Measurements from ENCODE around the gene COL7A1.
A peak's percentile ranks its signal among the peaks of the same experiment; 100 is the strongest.

Gene COL7A1

GRCh38 chr3:48591886-48592518 lies 3.1 kb downstream of the COL7A1 start:
- no peak for DNase-seq

DNA sequence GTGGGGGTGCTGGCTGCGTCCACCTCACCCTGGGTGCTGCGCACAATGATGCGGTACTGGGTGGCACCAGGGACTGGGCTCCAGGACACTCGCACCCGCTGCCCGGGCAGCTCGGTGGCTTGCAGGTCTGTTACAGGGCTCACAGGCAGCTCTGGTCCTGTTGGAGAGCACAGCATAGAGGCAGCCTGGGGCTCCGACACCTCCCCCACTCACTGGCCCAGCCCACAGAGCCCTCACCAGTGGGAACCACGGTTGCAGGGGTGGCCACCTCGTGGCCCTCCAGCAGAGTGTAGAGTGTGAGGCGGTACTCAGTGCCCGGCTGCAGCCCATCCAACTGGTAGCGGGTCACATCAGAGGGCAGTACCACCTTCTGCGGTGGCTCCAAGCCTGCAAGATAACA lies 3.7 kb downstream of the COL7A1 start:
- no peak for DNase-seq

DNA sequence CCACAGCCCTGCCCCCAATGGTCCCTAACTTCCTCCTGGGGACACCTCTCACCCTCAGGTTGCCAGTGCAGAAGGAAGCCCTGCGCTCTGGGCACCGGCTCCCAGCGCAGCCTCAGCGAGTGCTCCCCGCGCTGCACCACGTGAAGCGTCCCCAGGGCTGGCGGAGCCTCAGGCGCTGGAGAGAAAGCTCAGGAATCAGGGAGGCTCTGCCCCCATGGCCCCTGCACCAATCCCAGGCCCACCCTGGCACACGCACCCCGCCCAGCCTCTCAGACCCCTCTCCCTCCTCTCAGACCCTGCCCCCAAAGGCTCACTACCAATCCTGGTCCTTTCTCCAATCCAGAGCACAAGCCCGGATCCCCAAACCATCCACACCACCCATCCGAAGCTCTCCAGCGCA lies 6.9 kb downstream of the COL7A1 start:
- no peak for DNase-seq

DNA sequence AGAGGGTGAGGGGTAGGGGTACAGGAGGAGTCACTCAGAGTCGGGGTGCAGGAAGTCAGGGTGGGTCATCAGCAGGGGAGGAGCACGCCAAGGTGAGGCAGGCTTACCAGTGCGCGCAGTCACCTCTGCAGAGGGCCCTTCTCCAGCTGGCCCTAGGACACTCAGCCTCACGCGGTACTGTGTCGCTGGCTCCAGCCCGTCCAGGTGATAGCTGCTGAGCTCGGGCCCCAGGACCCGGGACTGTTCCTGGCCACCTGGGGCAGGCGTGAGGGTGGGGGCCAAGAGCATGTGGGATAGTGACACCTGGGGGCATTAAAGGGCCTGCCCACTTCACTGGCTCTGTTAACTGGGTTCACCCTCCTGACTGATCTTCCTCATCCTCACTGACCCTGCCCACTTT lies 7.4 kb downstream of the COL7A1 start:
- DNase-seq = no peak

DNA sequence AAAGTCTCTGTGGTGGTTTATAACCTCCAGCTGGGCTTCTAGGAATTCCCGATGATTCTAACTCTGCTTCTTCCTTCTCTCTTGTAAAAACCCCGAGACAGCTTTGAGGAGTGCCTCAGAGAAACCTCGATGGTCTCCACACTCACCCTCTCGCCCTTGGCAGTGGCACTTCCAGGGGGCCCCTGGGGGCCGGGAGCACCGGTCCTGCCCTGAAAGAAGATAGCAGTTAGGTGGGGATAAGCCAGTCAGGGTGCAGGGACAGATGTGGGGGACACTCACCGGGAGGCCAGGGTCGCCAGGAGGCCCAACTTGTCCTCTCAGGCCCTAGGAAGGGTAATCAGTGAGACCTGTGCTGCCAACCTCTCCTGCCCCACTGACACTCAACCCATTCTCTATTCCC lies 9.7 kb downstream of the COL7A1 start:
- no peak for DNase-seq

DNA sequence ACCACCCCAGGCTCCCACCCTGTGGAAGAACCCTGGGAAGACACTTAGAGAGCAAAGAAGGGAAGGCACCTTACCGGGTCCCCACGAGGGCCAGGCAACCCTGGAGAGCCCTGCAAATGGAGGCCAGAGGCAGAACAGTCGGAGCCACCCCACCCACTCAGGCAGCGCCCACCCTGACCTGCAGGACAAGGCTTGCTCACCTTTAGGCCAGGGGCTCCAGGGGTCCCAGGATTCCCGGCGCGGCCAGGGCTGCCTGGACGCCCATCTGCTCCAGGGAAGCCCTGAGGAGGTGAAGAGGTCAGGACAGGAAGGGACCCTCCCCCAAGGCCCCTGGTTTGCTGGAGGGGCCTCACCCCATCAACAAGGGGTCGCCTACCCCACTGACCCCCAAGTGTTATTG lies 10.3 kb downstream of the COL7A1 start:
- no peak for DNase-seq

- DNase-seq = no peak
These were observed 13.3 kb downstream of the COL7A1 start for GRCh38 chr3:48581621-48582481.

- no peak for DNase-seq
These were observed 18.5 kb downstream of the COL7A1 start for GRCh38 chr3:48576647-48577046.

GRCh38 chr3:48575366-48575765 lies 19.8 kb downstream of the COL7A1 start:
- no peak for DNase-seq

DNA sequence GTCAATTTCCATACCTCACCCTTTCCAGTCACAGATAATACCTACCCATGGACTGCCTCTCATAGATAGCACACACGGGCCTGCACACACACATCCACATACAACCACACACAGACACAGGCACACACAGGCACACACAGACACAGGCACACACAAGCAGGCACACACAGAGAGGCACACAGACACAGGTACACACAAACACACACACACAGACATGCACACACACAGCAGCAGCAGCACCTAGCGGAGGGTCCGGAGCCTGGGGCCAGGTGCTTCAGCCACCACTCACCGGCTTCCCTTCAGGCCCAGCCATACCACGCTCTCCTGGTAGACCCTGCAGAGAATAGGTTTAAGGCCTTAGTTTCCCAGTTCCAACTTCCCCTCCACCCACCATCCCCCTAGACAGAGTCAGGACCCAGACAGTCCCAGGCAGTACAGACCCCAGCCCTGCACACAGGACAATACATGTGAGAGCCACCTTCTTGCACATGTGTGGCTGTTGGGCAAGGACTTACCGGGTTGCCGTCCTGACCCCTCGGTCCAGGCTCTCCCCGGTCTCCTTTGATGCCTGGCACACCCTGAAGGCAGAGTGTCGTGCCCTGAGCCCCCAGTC lies 21.1 kb downstream of the COL7A1 start:
- no peak for DNase-seq

DNA sequence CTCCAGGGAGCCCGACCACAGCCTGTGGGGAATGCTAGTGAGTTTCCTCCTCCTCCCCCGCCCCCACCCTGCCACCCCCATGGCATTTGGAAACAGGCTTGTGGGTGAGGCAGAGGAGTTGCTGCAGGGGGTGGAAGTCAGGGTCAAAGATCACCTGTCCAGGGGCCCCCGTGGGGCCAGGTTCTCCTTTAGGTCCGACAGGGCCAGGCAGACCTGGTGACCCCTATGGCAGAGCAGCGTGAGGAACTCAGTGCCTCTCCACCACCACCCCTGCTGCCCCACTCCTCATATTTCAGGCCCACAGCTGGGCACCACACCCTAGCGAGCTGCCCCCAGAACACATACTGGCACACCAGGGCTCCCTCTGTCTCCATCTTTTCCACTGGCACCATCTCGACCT lies 22.6 kb downstream of the COL7A1 start:
- DNase-seq = no peak

DNA sequence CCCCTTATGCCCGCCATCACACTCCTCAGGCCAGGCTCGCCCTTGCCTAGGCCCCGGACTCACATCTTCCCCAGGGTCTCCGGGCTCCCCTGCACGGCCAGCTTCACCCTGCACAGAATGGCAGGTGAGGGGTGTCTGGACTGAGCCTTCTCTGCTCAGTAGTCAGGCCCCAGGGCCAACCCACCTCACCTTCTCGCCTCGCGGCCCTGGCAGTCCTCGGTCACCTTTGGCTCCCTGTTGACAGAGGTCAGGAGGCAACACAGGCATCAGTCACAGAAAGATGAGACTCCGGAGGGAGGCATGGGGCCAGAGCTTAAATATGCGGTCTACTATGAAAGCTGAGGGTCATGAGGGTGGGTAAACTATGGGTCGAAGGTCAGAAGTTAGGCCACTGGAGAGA lies 23.2 kb downstream of the COL7A1 start:
- no peak for DNase-seq

GRCh38 chr3:48569808-48570450 lies 25.2 kb downstream of the COL7A1 start:
- DNase-seq = no peak

DNA sequence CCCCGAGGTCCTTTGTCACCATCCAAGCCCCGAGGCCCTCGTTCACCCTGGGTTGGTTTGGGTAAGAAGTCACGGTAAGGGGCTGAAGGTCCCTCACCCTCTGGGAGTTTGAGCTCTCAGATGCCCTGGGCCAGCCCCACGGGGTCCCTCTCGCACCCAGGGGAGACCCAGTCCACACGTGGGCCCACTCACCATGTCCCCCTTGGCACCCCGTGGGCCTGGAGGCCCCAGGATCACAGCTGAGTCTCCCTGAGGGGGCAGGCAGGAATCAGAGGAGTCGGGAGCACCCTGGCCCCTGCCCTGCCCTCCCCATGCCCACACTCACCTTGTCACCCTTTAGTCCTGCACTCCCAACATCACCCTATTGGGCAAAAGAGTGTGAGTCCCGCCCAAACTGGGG lies 25.7 kb downstream of the COL7A1 start:
- no peak for DNase-seq

DNA sequence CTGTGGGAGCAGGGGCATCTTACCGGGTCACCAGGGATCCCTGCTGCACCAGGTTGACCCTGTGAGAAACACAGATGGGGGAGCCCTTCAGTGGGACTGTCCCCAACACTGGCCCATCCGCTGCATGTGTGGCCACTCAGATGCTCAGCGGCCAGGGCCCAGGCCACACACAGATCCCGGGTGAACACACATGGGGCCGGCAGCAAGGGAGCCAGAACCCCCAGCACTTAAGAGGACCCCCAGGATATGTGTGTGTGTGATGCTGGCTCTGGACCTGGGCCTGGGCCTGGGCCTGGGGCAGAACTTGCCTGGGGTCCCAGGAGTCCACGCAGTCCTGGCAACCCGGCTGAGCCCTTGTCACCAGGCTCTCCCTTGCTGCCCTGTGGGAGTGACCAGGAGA lies 26.7 kb downstream of the COL7A1 start:
- no peak for DNase-seq

GRCh38 chr3:48567500-48567899 lies 27.6 kb downstream of the COL7A1 start:
- no peak for DNase-seq

GRCh38 chr3:48567090-48567489 lies 28.0 kb downstream of the COL7A1 start:
- DNase-seq = no peak

DNA sequence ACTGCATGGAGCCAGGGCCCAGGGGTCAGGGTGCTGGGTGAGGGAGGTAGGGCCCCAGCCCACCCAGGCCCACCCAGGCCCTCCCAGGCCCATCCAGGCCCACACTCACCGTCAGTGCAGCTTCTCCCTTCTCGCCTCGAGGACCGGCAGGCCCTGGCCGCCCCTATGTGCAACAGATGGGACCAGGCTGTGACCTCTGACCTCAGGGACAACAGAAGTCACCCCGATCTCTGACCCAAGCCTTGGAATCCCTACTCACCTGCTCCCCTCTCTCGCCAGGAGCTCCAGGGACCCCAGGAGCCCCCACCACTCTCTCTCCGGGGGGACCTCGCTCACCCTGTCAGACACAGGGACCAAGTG lies 28.7 kb downstream of the COL7A1 start:
- no peak for DNase-seq

GRCh38 chr3:48565591-48566400 lies 29.3 kb downstream of the COL7A1 start:
- no peak for DNase-seq

DNA sequence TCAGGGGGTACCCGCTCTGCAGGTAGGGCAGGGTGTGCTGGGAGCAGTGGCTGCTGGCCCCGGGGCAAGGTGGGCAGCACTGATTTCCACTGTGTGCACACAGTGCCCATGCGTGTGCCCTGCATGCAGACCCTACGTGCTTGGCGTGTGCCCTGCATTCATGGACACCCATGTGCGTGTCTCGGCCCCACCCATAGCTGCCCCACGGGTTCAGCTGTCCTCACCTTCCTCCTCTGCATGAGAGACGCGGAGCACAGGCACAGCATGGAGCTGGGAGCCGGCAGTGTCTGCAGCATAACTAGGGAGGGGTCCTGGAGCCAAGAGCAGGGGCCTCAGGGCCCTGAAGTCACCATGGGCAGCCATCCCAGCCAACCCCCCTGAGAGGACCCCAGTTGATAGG lies 29.9 kb downstream of the COL7A1 start:
- no peak for DNase-seq

DNA sequence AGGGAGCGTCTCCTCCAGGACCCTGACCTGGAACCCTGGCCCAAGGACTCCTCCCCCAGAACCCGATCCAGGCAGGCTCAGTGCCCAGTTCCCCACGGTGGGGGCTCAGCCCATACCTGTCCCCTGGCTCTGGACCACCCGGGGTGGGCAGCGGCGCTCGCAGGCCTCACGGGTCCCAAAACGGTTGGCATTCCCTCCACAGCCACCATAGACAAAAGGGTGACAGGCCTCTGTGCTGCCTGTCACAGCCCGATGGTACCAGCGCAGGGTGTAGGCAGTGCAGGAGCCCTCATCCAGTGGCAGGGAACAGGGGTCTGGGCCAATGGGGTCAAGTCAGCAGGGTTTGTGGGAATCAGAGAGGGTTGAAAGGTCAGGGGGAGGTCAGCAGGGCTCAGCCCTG lies 30.5 kb downstream of the COL7A1 start:
- no peak for DNase-seq

DNA sequence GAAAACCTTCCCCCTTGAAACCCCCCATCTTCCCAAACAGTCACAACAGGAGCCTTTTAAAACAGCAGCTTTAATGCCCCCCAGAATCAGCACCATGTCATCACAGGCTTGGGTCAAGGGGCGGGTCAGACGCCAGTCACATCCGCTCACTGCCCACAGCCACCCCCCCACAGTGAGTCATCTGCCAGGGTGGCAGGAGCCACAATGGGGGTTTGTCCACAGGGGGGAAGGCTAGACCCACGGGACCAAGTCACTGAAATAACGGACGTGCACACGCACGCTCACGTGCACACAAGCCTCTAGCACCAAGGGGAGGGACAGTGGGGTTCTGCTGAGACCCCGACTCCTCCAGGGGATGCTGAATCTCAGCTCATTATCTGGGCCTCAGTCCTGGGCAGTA lies 31.1 kb downstream of the COL7A1 start:
- peak in 1 of 3 experiments; percentile 0 for DNase-seq

DNA sequence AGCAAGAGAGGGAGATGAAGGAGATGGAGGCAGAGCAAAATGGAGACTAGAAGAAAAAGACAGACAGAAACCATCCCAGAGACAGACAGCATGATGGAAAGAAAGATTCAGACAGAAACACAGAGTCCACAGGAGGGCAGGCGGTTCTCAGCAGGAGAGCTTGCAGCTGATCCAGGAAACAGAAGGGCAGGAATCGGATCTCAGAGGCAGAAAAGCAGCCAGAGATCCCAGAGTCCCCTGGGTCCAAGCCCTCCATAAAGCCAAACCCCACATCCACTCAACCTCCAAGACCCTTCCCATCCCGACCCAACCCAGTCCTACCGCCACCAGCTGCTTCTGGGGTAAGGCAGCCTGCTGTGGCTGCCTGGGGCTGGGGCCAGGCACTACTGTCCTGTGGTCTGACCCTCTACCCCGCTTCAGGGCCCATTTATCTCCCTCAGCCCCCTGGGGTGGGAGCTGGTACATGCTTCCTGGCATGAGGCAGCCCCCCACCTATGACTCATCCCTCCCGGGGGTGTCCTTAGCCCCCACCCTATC lies 31.7 kb downstream of the COL7A1 start, which contains the start of gene UCN2:
Gene UCN2, minus strand, starts transcription at position 400 of the 537 bp plus-strand sequence. CDS start 657 bp downstream, outside the sequence.
- DNase-seq = peak in 2 of 3 experiments; percentile 0 to 26
